Lower leg skin (tissue), 3 donors: ENCODE results near the gene CMYA5.

Experiments
- CTCF ChIP-seq, 3 donors: fragments of 450-650 bp; IDR thresholded peaks; one replicate each; pipeline ENCODE4 v1.5.1; 2016; ENCODE audit warnings: antibody characterized with exemption in 3 of 3, mild to moderate bottlenecking in 3 of 3, moderate library complexity in 2 of 3
- POLR2A ChIP-seq, 2 donors: fragments of 450-650 bp; IDR thresholded peaks; one replicate each; pipeline ENCODE4 v1.6.1; 2016 to 2017; ENCODE audit warnings: antibody characterized with exemption in 2 of 2, mild to moderate bottlenecking in 1 of 2, moderate library complexity in 1 of 2

GRCh38 chr5:79773612-79774011 is 84.0 kb downstream of the CMYA5 start:
- TF ChIP-seq CTCF (IDR thresholded peaks at IDR 0.05) (no peak), POLR2A (IDR thresholded peaks at IDR 0.05) (no peak)
